22Rv1 (cell line): Measurements from ENCODE around the gene CDC42EP5.
"Not testable (repeated sequence)": the region's sequence is repeated elsewhere in the genome, so short reads cannot be mapped to it uniquely, and the experiment has no call there.

Experiments
- H3K27ac ChIP-seq: fragments of 450-650 bp; 2 replicates; pipeline ENCODE4 v1.5.1; 2017
- ZFX ChIP-seq: fragments of 450-650 bp; IDR thresholded peaks from 2 replicates; pipeline ENCODE4 v1.6.1; 2017; ENCODE audit warnings: antibody characterized with exemption, borderline replicate concordance
- TF ChIP-seq, protein P1 (sequence below): fragments of 450-650 bp; IDR thresholded peaks from 2 replicates; pipeline ENCODE4 v1.5.1; 2017; ENCODE audit warnings: mild to moderate bottlenecking

CDC42EP5 gene

DNA sequence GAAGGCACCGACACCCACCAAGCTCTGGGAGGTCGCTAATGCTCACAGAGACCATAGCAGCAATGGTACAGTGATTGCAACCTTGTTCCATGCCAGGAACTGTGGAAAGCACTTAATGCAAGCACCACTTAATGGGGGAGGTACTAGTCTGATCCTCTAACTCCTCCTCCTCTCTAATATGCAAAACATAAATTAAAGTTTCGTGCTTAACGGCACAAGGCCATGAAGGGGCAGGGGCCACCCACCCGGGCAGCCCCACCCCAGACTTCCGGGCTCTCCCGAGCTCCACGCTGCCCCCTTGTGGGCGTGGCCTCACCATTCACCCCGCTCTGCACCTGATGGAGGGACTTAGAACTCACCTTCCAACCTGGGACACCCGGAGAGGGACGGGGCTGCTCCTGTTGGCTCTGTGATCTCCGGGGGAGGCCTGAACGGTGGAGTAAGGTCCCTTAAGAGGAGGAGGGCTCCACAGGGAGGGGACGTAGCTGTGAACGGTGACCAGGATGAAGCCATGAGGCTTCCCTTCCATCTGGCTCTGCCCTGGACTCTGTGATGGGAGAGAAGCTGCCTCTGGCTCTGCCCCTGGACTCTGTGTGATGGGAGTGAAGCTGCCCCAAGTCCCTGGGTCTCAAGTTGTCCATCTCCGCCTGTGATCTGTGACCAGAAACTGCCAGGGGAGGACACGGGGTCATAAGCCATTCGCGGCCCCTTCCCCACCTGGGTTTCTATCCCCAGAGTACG lies 36.3 kb upstream of the CDC42EP5 start:
- TF ChIP-seq, protein P1, sequence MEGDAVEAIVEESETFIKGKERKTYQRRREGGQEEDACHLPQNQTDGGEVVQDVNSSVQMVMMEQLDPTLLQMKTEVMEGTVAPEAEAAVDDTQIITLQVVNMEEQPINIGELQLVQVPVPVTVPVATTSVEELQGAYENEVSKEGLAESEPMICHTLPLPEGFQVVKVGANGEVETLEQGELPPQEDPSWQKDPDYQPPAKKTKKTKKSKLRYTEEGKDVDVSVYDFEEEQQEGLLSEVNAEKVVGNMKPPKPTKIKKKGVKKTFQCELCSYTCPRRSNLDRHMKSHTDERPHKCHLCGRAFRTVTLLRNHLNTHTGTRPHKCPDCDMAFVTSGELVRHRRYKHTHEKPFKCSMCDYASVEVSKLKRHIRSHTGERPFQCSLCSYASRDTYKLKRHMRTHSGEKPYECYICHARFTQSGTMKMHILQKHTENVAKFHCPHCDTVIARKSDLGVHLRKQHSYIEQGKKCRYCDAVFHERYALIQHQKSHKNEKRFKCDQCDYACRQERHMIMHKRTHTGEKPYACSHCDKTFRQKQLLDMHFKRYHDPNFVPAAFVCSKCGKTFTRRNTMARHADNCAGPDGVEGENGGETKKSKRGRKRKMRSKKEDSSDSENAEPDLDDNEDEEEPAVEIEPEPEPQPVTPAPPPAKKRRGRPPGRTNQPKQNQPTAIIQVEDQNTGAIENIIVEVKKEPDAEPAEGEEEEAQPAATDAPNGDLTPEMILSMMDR: peak; percentile 20; the same call in 1 of the 2 replicates
- not testable (repeated sequence) for H3K27ac ChIP-seq

DNA sequence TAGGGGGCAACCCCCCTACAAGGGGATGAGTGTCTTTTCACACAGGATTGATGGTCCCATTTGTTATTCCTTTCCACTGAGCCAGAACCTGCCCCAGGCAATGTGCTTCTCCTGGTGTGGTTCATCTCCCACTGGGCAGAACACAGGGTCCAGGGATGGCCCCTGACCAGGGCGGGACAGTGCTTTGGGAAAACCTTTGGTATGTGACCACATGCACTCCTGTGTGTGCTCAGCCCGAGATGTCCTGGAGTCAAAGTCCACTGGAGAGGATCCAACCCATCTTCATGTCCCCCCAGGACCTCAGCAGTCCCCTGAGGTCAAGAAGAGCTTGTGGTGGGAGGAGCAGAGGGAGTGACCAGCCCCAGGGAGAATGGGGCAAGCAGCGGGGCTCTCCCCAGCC lies 35.4 kb upstream of the CDC42EP5 start:
- H3K27ac ChIP-seq: not testable (repeated sequence)

- H3K27ac ChIP-seq: no peak overlapping the region
- no peak for TF ChIP-seq ZFX
- TF ChIP-seq, protein P1: no peak
These were observed 34.7 kb upstream of the CDC42EP5 start for GRCh38 chr19:54507824-54508223.

DNA sequence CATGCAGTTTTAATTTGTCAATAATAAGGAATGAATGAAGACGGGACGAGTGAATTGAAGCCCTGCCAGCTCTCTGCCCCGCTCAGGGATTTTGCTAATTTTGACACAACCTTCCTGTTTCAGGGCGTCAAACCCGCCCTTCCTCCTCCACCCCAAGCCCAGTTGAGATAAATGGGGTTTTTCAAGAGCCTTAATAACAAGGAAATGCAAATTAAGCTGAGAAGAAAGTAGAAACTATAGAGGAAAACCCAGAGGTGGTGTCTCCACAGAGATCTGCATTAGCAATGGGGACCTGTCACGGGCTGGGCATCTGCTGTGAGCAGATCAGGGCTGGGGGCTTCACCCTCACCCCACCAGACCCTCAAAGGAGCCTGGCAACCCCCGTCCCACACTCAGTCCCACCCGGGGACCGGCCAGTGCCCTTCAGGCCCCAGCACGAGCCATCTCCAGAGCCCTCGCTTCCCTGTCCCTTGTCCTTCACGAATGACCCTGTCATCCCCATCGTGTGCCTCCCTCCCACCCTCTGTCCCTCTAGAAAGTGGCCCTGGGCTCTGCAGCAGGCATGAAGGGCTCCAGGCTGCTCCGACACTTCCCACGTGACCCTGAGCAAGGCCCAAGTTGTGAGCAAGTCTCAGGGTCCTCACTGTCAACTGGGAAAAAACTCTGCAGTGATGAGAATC lies 34.1 kb upstream of the CDC42EP5 start:
- H3K27ac ChIP-seq: not testable (repeated sequence)

GRCh38 chr19:54506079-54506478 lies 33.0 kb upstream of the CDC42EP5 start:
- TF ChIP-seq, protein P1: no peak
- TF ChIP-seq ZFX: no peak
- H3K27ac ChIP-seq: no peak overlapping the region

GRCh38 chr19:54505542-54505941 lies 32.4 kb upstream of the CDC42EP5 start:
- not testable (repeated sequence) for H3K27ac ChIP-seq

DNA sequence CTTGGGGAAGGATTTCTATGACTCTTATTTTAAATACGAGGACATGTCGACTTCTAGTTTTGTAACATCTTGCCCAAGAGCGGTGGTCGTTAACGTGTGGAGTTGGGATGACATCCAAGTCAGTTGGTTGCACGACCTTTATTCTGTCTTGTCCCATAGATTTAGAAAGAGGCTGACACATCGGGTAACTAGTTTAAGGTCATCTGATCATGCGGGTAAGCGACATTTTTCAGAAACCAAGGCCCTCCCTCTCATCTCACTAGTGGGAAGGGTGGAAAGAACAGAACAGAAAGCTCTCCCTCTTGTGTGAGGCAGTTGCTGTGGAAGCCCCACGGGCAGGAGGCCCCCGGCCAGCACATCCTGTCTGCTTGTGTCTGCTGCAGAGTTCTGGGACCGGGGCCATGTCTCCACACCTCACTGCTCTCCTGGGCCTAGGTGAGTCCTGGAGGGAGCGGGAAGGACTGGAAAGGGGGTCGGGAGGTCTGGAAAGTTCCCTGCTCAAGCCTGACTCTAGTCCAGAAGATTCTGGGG lies 29.5 kb upstream of the CDC42EP5 start, which contains the start of gene LAIR2:
Gene LAIR2, plus strand, starts transcription at position 314 of the 531 bp plus-strand sequence. Its CDS starts 88 bp downstream, at position 402.
- TF ChIP-seq, protein P1: no peak
- TF ChIP-seq ZFX: no peak
- H3K27ac ChIP-seq: no peak within 1 kb of the TSS

- not testable (repeated sequence) for H3K27ac ChIP-seq
These were observed 25.3 kb upstream of the CDC42EP5 start for GRCh38 chr19:54498451-54498772.

- not testable (repeated sequence) for H3K27ac ChIP-seq
These were observed 24.8 kb upstream of the CDC42EP5 start for GRCh38 chr19:54497747-54498450.

DNA sequence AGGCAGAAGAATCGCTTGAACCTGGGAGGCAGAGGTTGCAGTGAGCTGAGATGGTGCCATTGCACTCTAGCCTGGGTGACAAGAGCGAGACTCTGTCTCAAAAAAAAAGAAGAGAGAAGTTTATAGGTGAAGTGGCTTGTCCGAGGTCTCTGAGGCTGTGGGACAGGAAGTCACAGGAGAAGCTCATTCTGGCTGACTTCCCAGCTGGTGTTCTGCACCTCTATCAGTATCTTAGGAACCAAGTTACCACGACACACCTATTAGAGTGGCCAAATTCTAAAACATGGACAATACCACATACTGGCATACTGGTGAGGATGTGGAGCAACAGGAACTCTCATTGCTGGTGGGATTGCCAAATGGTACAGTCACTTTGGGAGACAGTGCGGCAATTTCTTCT lies 22.2 kb upstream of the CDC42EP5 start:
- H3K27ac ChIP-seq: not testable (repeated sequence)
